Measurements from ENCODE around the gene ATF5.

The ATF5 gene

DNA sequence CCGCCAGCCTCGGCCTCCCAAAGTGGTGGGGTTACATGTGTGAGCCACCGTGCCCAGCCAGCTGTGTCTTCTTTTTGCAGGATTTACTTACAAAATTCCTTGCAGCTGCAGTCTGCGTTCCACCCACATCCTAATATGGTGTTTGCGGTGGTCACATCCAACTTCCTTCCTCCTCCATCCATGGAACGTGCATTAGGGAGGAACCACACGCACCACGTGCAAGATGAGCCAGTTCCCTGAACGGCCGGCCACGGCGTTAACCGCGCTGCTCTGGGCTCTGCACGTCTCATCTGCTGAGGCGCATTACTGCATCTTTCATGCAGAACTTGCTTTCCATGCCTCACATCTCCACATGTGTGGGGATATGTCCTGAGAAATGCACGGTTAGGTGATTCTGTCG lies 45.0 kb downstream of the ATF5 start:
- 91% methylated on average over 18 of the region's 18 CpGs for WGBS, 2 experiments
- H3K9me3 ChIP-seq (ENCODE audit: control insufficient read depth, low read length): no peaks in the 10 kb centered on the region
- H3K27ac ChIP-seq (ENCODE audit: insufficient read depth, low read depth, low read length, poor library complexity, severe bottlenecking): no peak overlapping the region
- H3K4me3 ChIP-seq (ENCODE audit: insufficient read depth, low read depth, low read length): no peak overlapping the region
- H3K27me3 ChIP-seq (ENCODE audit: control insufficient read depth, insufficient read depth, low read length, poor library complexity, severe bottlenecking): no peaks in the 10 kb centered on the region
- H3K36me3 ChIP-seq (ENCODE audit: control insufficient read depth, insufficient read depth, low read length): no peaks in the 10 kb centered on the region
- H3K4me1 ChIP-seq (ENCODE audit: control insufficient read depth, insufficient read depth, low read length): no peaks in the 10 kb centered on the region

DNA sequence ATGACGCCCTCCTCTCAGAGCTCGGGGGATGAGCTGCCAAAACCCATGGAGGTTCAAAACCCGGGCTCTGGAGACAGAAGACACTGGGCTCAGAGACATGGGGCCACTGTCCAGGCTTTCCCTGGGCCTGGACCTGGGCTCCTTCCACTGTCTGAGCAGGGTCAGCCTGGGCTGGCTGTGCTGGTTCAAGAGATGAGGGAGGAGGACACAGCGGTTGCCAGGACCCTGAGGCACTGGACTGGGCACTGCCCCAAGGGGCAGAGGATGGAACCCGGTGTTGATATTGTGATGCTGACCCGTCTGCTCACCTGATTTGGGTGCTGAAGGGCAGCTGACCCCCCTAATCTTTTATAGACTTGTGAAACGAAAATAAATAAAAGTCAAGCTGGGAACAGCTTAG lies 46.0 kb downstream of the ATF5 start:
- Histone ChIP-seq H3K27ac (ENCODE audit: insufficient read depth, low read depth, low read length, poor library complexity, severe bottlenecking) (no peak overlapping the region), H3K4me3 (ENCODE audit: insufficient read depth, low read depth, low read length) (no peak overlapping the region), H3K9me3 (ENCODE audit: control insufficient read depth, low read length) (no peaks in the 10 kb centered on the region), H3K36me3 (ENCODE audit: control insufficient read depth, insufficient read depth, low read length) (no peaks in the 10 kb centered on the region), H3K27me3 (ENCODE audit: control insufficient read depth, insufficient read depth, low read length, poor library complexity, severe bottlenecking) (no peaks in the 10 kb centered on the region), H3K4me1 (ENCODE audit: control insufficient read depth, insufficient read depth, low read length) (no peaks in the 10 kb centered on the region)
- WGBS, 2 experiments: 89 to 91% methylated on average over 7 of the region's 7 CpGs

DNA sequence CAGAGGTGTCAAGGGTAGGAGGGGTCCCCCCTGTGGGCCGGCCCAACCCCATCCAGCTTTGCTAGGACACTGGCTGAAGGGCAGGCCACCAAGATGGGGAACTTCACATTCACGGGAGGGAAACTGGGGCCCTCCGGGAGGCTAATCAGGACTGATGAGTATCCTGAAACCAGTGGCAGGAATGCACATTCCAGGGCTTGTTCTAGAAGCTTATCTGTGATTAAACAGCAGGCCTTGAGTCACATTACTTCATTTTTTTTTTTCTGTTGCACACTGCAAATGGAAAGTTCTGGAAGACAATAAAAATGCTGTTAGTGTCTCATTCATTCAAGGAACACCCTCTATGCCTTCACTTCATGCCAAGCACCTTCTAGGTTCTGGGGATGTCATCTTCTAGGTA lies 47.5 kb downstream of the ATF5 start:
- Histone ChIP-seq H3K4me1 (ENCODE audit: control insufficient read depth, insufficient read depth, low read length) (no peaks in the 10 kb centered on the region), H3K4me3 (ENCODE audit: insufficient read depth, low read depth, low read length) (no peak overlapping the region), H3K27ac (ENCODE audit: insufficient read depth, low read depth, low read length, poor library complexity, severe bottlenecking) (no peak overlapping the region), H3K36me3 (ENCODE audit: control insufficient read depth, insufficient read depth, low read length) (no peaks in the 10 kb centered on the region), H3K9me3 (ENCODE audit: control insufficient read depth, low read length) (no peaks in the 10 kb centered on the region), H3K27me3 (ENCODE audit: control insufficient read depth, insufficient read depth, low read length, poor library complexity, severe bottlenecking) (no peaks in the 10 kb centered on the region)
- 92 to 94% methylated on average over 3 of the region's 3 CpGs for WGBS, 2 experiments

DNA sequence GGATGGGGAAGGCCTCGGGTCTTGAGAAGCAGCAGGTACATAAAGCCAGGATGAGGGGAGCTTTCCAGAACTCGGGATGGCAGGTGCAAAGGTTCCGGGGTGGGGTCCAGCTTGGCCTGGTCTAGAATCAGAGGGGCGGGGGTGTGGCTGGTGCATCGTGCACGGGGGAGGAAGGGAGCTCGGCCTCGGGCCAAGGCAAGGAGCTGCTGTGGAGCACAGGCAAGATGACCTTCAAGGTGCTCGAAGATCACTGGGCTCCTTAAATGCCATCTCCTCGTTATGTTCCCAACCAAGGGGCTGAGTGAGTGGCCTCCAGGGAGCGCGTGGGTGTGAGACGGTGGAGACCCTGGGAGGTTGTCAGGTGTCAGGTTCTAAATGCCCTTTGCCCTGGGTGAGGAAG lies 48.1 kb downstream of the ATF5 start:
- Histone ChIP-seq H3K9me3 (ENCODE audit: control insufficient read depth, low read length) (no peaks in the 10 kb centered on the region), H3K4me3 (ENCODE audit: insufficient read depth, low read depth, low read length) (no peak overlapping the region), H3K27ac (ENCODE audit: insufficient read depth, low read depth, low read length, poor library complexity, severe bottlenecking) (no peak overlapping the region), H3K4me1 (ENCODE audit: control insufficient read depth, insufficient read depth, low read length) (no peaks in the 10 kb centered on the region), H3K36me3 (ENCODE audit: control insufficient read depth, insufficient read depth, low read length) (no peaks in the 10 kb centered on the region), H3K27me3 (ENCODE audit: control insufficient read depth, insufficient read depth, low read length, poor library complexity, severe bottlenecking) (no peaks in the 10 kb centered on the region)
- 92% methylated on average over 13 of the region's 13 CpGs for WGBS, 2 experiments

DNA sequence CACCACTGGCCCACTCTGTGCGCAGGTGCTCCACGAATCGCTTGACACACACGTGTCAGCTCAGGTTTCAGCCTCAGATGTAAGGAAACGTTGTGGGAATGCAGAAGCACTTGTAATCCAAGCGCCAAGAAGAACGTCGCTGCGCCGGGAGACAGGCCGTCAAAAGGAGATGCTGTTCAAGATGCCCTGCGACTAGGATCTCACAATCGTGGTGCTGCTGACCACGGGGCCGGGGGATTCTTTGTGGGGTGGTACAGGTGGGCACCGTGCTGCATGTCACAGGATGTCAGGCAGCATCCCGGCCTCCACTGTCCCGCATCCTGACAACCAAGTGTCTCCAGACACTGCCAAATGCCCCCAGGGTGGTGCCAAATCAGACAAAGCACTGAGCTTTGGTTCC lies 48.9 kb downstream of the ATF5 start:
- H3K27ac ChIP-seq (ENCODE audit: insufficient read depth, low read depth, low read length, poor library complexity, severe bottlenecking): no peak overlapping the region
- no peaks in the 10 kb centered on the region for H3K36me3 ChIP-seq (ENCODE audit: control insufficient read depth, insufficient read depth, low read length)
- H3K27me3 ChIP-seq (ENCODE audit: control insufficient read depth, insufficient read depth, low read length, poor library complexity, severe bottlenecking): no peaks in the 10 kb centered on the region
- no peaks in the 10 kb centered on the region for H3K9me3 ChIP-seq (ENCODE audit: control insufficient read depth, low read length)
- no peak overlapping the region for H3K4me3 ChIP-seq (ENCODE audit: insufficient read depth, low read depth, low read length)
- no peaks in the 10 kb centered on the region for H3K4me1 ChIP-seq (ENCODE audit: control insufficient read depth, insufficient read depth, low read length)
- WGBS, 2 experiments: 91 to 92% methylated on average over 18 of the region's 18 CpGs

DNA sequence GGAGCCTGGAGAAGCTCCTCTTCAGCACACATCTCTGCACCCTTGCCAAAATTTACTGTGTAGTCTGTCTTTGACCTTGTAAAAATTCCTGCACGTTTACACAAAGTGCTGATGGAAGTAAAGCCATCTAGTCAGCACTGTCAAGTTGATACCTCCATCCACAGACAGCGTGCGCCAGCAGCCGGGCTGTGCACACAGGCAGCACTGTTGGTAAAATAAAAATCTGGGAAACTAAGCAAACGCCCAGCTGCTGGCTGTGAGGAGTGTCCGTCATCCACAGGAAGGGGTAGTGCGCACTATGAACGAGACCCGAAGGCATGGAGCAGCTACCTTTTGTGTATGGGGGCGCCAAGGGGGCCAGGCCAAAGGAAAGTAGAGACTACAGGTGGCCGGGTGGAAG lies 49.3 kb downstream of the ATF5 start:
- H3K27ac ChIP-seq (ENCODE audit: insufficient read depth, low read depth, low read length, poor library complexity, severe bottlenecking): no peak overlapping the region
- no peaks in the 10 kb centered on the region for H3K36me3 ChIP-seq (ENCODE audit: control insufficient read depth, insufficient read depth, low read length)
- H3K4me3 ChIP-seq (ENCODE audit: insufficient read depth, low read depth, low read length): no peak overlapping the region
- no peaks in the 10 kb centered on the region for H3K27me3 ChIP-seq (ENCODE audit: control insufficient read depth, insufficient read depth, low read length, poor library complexity, severe bottlenecking)
- H3K9me3 ChIP-seq (ENCODE audit: control insufficient read depth, low read length): no peaks in the 10 kb centered on the region
- H3K4me1 ChIP-seq (ENCODE audit: control insufficient read depth, insufficient read depth, low read length): no peaks in the 10 kb centered on the region
- 93 to 94% methylated on average over 11 of the region's 11 CpGs for WGBS, 2 experiments

DNA sequence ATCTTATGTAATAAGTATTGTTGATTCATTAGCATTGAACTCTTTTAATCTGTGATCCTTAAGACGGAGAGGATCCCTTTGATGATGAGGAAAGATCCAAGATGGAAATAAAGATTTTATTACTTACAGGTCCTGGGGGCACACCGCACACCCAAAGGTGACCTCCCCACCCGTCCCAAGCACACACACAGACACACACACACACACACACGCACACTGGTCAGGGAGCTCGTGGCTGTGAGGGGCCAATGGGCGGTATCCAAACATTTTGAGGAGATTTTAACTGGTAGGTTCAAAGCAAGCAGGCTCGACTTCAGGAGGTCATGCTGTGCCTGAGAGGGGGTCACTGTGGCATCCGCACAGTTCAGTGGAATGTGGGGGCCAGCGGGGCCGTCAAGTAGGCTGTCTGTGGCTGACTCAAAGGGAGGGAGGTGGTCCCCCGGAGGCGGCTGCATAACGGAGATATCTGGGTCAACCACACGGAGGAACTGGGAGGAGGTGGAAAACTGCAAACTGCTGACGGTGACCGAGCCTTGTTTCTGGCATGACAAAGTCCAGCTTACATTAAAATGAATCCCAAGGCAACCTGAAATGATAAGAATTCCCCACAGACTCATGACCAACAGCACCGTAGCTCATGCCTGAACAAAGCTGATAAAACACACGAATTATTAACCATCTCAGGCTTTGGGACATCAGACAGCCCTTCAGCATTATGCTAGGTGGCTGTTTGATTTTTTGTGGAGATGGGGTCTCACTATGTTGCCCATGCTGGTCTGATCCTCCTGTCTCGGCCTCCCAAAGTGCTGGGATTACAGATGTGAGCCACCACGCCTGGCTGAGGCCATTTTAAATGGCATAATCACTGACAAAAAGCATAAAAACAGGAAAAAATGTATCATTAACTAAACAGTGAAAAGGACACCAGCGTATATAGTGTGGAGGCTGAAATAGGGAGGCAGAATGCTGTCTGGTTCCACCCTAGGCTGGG lies 52.9 kb downstream of the ATF5 start:
- no peak overlapping the region for H3K27ac ChIP-seq (ENCODE audit: insufficient read depth, low read depth, low read length, poor library complexity, severe bottlenecking)
- H3K4me3 ChIP-seq (ENCODE audit: insufficient read depth, low read depth, low read length): no peak overlapping the region
- no peaks in the 10 kb centered on the region for H3K36me3 ChIP-seq (ENCODE audit: control insufficient read depth, insufficient read depth, low read length)
- H3K4me1 ChIP-seq (ENCODE audit: control insufficient read depth, insufficient read depth, low read length): no peaks in the 10 kb centered on the region
- no peaks in the 10 kb centered on the region for H3K9me3 ChIP-seq (ENCODE audit: control insufficient read depth, low read length)
- WGBS, 2 experiments: 87 to 89% methylated on average over 21 of the region's 21 CpGs
- H3K27me3 ChIP-seq (ENCODE audit: control insufficient read depth, insufficient read depth, low read length, poor library complexity, severe bottlenecking): no peaks in the 10 kb centered on the region

Data from ectodermal cell (in vitro differentiated cells).